Choroid plexus epithelial cell (primary cell): ENCODE results near the gene ACVR1B.

ENCODE experiments used
- DNase-seq: peaks from one replicate; pipeline ENCODE4 v3.0.0-alpha.2; 2010; ENCODE audit warnings: low read depth
- H3K4me3 ChIP-seq: 2 replicates; pipeline ENCODE4 v1.5.1; 2011; ENCODE audit warnings: low read depth, mild to moderate bottlenecking, control low read depth, low read length, moderate library complexity
- TF ChIP-seq, protein P1 (sequence below): conservative IDR thresholded peaks from 2 replicates; pipeline ENCODE4 v1.5.1; 2011; ENCODE audit warnings: low read depth, mild to moderate bottlenecking, control low read depth, inconsistent platforms, low read length, moderate library complexity

Gene ACVR1B

GRCh38 chr12:51920046-51920445 is 31.5 kb upstream of the ACVR1B start:
- TF ChIP-seq, protein P1, sequence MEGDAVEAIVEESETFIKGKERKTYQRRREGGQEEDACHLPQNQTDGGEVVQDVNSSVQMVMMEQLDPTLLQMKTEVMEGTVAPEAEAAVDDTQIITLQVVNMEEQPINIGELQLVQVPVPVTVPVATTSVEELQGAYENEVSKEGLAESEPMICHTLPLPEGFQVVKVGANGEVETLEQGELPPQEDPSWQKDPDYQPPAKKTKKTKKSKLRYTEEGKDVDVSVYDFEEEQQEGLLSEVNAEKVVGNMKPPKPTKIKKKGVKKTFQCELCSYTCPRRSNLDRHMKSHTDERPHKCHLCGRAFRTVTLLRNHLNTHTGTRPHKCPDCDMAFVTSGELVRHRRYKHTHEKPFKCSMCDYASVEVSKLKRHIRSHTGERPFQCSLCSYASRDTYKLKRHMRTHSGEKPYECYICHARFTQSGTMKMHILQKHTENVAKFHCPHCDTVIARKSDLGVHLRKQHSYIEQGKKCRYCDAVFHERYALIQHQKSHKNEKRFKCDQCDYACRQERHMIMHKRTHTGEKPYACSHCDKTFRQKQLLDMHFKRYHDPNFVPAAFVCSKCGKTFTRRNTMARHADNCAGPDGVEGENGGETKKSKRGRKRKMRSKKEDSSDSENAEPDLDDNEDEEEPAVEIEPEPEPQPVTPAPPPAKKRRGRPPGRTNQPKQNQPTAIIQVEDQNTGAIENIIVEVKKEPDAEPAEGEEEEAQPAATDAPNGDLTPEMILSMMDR = no peak
- no peak overlapping the region for H3K4me3 ChIP-seq
- no peak for DNase-seq

- H3K4me3 ChIP-seq = no peak overlapping the region
- DNase-seq = no peak
- TF ChIP-seq, protein P1 = no peak
Measured at GRCh38 chr12:51921017-51921725, 30.3 kb upstream of the ACVR1B start.

DNA sequence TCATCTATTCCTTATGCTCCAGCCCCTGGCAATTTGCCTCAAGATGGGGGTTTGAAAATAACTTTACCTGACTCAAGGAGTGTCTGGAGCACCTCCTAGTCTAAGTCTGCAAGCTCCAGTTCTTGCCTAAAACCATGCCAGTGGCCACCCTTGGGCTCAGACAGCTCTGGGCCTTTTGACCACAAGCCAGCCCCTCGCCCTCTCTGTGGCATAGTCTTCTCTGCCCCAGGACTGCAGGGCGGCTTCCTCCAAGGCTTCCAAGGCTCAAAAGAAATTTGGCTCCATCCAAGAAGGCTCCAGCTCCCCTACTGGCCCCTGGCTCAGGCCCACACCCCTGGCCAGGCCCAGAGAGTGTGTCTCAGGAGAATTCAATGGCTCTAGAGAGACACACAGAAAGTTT is 29.4 kb upstream of the ACVR1B start:
- no peak overlapping the region for H3K4me3 ChIP-seq
- DNase-seq = no peak
- TF ChIP-seq, protein P1 = no peak

DNA sequence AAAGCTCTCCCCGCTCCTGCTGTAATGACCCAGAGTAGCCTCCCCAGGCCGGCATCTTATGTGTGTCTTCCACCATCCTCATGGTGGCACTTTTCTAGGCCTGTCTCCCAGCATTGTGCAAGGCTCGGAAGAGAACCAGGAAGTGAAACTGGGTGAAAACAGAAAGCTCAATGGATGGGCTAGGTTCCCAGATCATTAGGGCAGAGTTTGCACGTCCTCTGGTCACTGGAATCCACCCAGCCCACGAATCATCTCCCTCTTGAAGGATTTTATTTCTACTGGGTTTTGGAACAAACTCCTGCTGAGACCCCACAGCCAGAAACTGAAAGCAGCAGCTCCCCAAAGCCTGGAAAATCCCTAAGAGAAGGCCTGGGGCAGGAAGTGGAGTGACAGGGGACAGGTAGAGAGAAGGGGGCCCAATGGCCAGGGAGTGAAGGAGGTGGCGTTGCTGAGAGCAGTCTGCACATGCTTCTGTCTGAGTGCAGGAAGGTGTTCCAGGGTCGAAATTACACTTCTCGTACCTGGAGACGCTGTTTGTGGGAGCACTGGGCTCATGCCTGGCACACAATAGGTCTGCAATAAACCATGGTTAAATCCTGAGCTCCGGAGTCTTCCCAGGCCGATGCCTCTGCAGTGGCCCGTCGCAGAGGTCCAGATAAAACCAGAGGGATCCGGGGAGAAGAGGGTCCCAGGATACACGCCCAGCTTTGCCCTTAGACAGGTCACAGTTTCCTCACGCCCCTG is 28.6 kb upstream of the ACVR1B start:
- peak; percentile 50 for DNase-seq
- TF ChIP-seq, protein P1 = no peak
- H3K4me3 ChIP-seq = no peak overlapping the region

GRCh38 chr12:51923506-51924365 is 27.8 kb upstream of the ACVR1B start:
- TF ChIP-seq, protein P1 = peak; percentile 80
- peak overlapping the region; percentile 22 for H3K4me3 ChIP-seq
- DNase-seq = no peak

DNA sequence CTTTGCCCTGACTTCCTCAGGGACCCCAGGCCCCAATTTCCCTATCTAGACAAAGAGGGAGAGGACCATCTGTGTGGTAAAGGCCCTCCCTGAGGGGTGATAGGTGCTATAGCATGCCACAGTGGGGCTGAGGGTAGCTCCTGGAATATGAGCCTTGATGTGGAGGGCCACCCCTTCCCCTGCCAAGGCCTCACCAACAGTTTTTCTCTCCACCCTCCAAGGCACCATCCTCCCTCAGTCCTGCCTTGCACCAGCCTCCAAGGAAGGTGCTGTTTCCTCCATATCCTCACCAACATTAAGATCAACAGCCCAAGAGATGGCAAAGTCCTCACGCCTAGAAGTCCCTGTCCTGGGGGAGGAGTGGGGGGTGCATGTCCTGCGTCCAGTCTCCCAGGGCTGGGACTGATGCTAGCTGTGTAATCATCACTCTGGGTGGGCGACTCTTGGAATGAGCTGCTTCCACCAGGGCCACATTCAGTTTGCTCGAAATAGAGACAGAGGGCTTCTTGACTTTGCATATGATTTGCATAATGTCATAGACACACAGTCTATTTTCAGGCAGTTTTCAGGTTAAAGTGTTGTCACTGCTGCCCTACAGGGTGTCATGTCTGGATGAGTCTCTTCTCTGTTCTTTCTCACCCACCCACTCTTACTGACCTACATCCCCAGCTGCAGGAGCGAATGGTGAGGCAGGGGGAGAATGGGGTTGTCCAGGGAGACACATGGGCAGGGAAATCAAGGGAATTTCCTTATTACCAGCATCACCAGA is 26.8 kb upstream of the ACVR1B start:
- no peak for DNase-seq
- TF ChIP-seq, protein P1 = no peak
- no peak overlapping the region for H3K4me3 ChIP-seq
